ENCODE measurements around the gene PSMC1. TPM values are rescaled to one million over a fixed set of nuclear protein-coding genes. Genes with fewer than 3 reads are reported as not detected.
"Not testable (repeated sequence)": the region's sequence is repeated elsewhere in the genome, so short reads cannot be mapped to it uniquely, and the experiment has no call there.

The PSMC1 gene
- total RNA-seq, 3 donors from 2014 or later = 74.4 to 170 (median 117) TPM

DNA sequence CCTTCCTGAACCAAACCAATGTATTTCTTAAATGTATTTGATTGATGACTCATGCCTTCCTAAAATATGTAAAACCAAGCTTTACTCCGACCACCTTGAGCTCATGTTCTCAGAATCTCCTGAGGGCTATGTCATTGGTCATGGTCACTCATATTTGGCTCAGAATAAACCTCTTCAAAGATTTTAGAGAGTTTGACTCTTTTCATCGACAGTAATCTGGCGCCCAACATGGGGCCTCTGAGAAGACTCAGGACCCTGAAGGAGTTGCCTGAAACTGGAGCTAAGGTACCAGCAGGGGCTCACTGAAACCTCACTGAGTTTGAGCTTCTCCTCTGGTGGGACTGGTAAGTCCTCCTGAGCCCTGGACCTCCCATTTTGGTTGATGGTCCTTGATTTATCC, 17.2 kb upstream of the PSMC1 start:
- Histone ChIP-seq H3K36me3 (no peaks in the 10 kb centered on the region), H3K4me1 (no peaks in the 10 kb centered on the region), H3K27me3 (peaks cover 0 to 8% of the 10 kb centered on the region in 2 donors), H3K9me3 (peaks cover 33 to 61% of the 10 kb centered on the region in 2 donors), H3K4me3 (no peak overlapping the region), H3K27ac (no peak overlapping the region)
- DNase-seq (ENCODE audit: low spot score in 2 of 2) = no peak
- TF ChIP-seq POLR2A (IDR thresholded peaks at IDR 0.05) (no peak), CTCF (IDR thresholded peaks at IDR 0.05) (no peak), POLR2AphosphoS5 (IDR thresholded peaks at IDR 0.05) (no peak)
- intact Hi-C loops (cut with DNase I; ENCODE audit: low total_unique reads) = loop anchor here (5.0 kb wide), 1 partner anchor 458 kb away; no protein-coding TSS in a partner anchor

- intact Hi-C loops (cut with DNase I; ENCODE audit: low total_unique reads) = loop anchor here (2.0 kb wide), 1 partner anchor 22 kb away; no protein-coding TSS in a partner anchor
Measured at GRCh38 chr14:90242444-90242843, 13.9 kb upstream of the PSMC1 start.

DNA sequence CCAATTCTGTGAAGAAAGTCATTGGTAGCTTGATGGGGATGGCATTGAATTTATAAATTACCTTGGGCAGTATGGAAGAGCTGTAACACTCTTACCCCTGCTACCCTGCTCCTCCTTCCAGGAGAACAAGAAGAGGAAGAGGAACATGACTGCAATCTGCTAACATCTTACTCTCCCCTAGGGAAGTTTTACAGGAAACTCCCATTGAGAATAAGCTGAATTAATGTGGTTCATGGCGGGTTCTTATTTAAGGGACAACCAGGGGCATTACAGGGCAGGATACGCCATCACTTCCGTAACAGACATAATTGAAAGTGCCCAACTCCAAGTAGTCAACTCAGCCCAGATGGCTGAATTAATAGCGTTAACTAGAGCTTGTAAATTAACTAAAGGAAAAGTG, 9.4 kb upstream of the PSMC1 start:
- H3K4me3 ChIP-seq = no peak overlapping the region
- H3K4me1 ChIP-seq = no peaks in the 10 kb centered on the region
- no peak for TF ChIP-seq CTCF (IDR thresholded peaks at IDR 0.05)
- no peak for TF ChIP-seq POLR2AphosphoS5 (IDR thresholded peaks at IDR 0.05)
- no peak for TF ChIP-seq POLR2A (IDR thresholded peaks at IDR 0.05)
- H3K27me3 ChIP-seq = no peaks in the 10 kb centered on the region
- no peaks in the 10 kb centered on the region for H3K36me3 ChIP-seq
- peaks cover 0 to 6% of the 10 kb centered on the region in 2 donors for H3K9me3 ChIP-seq
- intact Hi-C loops (cut with DNase I; ENCODE audit: low total_unique reads) = no loop called here
- no peak for DNase-seq (ENCODE audit: low spot score in 2 of 2)
- no peak overlapping the region for H3K27ac ChIP-seq

More at GRCh38 chr14:90242444-90242843, 13.9 kb upstream of the PSMC1 start:
- no peaks in the 10 kb centered on the region for H3K36me3 ChIP-seq
- no peak for TF ChIP-seq POLR2AphosphoS5 (IDR thresholded peaks at IDR 0.05)
- TF ChIP-seq POLR2A (IDR thresholded peaks at IDR 0.05) = no peak
- TF ChIP-seq CTCF (IDR thresholded peaks at IDR 0.05) = no peak
- H3K27me3 ChIP-seq = no peaks in the 10 kb centered on the region
- H3K4me3 ChIP-seq = no peak overlapping the region
- H3K27ac ChIP-seq = no peak overlapping the region
- H3K9me3 ChIP-seq = peaks cover 29 to 50% of the 10 kb centered on the region in 2 donors
- H3K4me1 ChIP-seq = no peaks in the 10 kb centered on the region
- no peak for DNase-seq (ENCODE audit: low spot score in 2 of 2)

- H3K27me3 ChIP-seq; H3K9me3 ChIP-seq; H3K4me3 ChIP-seq; DNase-seq (ENCODE audit: low spot score in 2 of 2); H3K36me3 ChIP-seq; H3K27ac ChIP-seq; H3K4me1 ChIP-seq; intact Hi-C loops (cut with DNase I; ENCODE audit: low total_unique reads): not testable (repeated sequence)
Measured at GRCh38 chr14:90247441-90247840, 8.9 kb upstream of the PSMC1 start.

- no peaks in the 10 kb centered on the region for H3K36me3 ChIP-seq
- no peak overlapping the region for H3K4me3 ChIP-seq
- no peaks in the 10 kb centered on the region for H3K4me1 ChIP-seq
- intact Hi-C loops (cut with DNase I; ENCODE audit: low total_unique reads) = no loop called here
- H3K27ac ChIP-seq = no peak overlapping the region
- no peak for DNase-seq (ENCODE audit: low spot score in 2 of 2)
- no peaks in the 10 kb centered on the region for H3K9me3 ChIP-seq
- TF ChIP-seq CTCF (IDR thresholded peaks at IDR 0.05) = no peak
- TF ChIP-seq POLR2AphosphoS5 (IDR thresholded peaks at IDR 0.05) = no peak
- no peak for TF ChIP-seq POLR2A (IDR thresholded peaks at IDR 0.05)
- H3K27me3 ChIP-seq = peaks cover 0 to 3% of the 10 kb centered on the region in 2 donors
Measured at GRCh38 chr14:90248594-90248993, 7.8 kb upstream of the PSMC1 start.

DNA sequence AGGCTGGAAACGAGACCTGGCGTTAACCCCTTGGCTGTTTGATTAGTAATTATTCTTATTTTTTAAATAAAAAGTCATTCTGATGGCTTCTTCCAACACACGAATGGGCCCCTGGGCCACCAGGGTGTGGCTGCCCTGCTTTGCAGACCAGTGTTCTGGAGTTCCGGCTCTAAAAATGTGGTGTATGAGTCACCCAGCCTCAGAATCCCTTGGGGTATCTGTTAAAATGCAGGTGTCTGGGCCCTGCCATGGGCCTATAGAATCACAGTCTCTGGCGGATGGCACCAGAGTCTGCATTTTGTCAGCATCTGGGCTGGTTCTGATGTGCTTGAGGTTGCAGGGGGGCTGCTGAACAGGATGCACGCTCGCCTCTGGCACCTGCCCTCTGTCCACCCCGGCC, 2.5 kb upstream of the PSMC1 start:
- Histone ChIP-seq H3K27me3 (peaks cover 0 to 7% of the 10 kb centered on the region in 2 donors), H3K9me3 (no peaks in the 10 kb centered on the region), H3K4me3 (no peak overlapping the region), H3K27ac (no peak overlapping the region), H3K4me1 (no peaks in the 10 kb centered on the region), H3K36me3 (no peaks in the 10 kb centered on the region)
- DNase-seq (ENCODE audit: low spot score in 2 of 2) = no peak
- TF ChIP-seq POLR2A (IDR thresholded peaks at IDR 0.05) (no peak), POLR2AphosphoS5 (IDR thresholded peaks at IDR 0.05) (no peak), CTCF (IDR thresholded peaks at IDR 0.05) (no peak)
- intact Hi-C loops (cut with DNase I; ENCODE audit: low total_unique reads) = no loop called here
